GM12801 (cell line): ENCODE results near the gene OR5T3.

Experiments
- TF ChIP-seq, protein P1 (sequence below): IDR thresholded peaks from one replicate; pipeline ENCODE4 v1.5.1; 2011; ENCODE audit warnings: control low read depth; ENCODE audit not compliant: insufficient read length; ENCODE audit errors: extremely low read depth

The OR5T3 gene

DNA sequence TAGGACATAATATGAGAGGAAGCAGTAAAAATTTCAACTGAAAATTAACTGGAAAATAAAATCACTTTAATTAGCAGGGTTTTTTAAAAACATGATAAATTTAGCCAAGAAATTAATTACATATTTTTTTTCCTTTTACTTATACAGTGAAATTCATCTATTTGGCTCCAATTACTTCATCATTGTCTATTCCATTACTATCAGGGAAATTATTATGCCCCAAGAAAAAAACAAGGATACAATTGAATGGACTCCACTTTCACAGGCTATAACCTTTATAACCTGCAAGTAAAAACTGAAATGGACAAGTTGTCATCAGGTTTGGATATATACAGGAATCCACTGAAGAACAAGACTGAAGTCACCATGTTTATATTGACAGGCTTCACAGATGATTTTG lies at the start of gene OR5T3:
Gene OR5T3 (plus strand): TSS at position 301 of the 400 bp plus-strand sequence. CDS start 0 bp downstream, at position 301.
- TF ChIP-seq, protein P1, sequence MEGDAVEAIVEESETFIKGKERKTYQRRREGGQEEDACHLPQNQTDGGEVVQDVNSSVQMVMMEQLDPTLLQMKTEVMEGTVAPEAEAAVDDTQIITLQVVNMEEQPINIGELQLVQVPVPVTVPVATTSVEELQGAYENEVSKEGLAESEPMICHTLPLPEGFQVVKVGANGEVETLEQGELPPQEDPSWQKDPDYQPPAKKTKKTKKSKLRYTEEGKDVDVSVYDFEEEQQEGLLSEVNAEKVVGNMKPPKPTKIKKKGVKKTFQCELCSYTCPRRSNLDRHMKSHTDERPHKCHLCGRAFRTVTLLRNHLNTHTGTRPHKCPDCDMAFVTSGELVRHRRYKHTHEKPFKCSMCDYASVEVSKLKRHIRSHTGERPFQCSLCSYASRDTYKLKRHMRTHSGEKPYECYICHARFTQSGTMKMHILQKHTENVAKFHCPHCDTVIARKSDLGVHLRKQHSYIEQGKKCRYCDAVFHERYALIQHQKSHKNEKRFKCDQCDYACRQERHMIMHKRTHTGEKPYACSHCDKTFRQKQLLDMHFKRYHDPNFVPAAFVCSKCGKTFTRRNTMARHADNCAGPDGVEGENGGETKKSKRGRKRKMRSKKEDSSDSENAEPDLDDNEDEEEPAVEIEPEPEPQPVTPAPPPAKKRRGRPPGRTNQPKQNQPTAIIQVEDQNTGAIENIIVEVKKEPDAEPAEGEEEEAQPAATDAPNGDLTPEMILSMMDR: no peak

GRCh38 chr11:56207790-56208189 lies 44.3 kb upstream of the OR5T3 start:
- TF ChIP-seq, protein P1: no peak

DNA sequence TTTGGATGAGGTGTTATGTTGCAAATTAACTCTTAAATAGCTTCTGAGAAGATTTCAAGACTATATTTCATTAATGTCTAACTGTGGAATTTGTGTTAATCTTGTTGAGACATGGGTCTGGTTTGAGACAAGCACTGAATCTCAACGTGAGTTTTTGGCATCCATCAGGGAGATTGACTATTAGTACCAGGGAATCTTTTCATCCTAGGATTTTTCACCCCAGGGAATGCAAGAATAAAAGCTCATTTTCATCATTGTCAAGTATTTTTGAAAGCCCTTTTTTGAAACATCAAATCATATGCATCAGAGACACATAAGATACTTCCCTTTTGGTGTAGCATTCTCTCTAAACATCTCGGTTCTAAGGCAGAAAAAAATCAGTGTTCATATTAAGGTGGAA lies 37.5 kb upstream of the OR5T3 start:
- TF ChIP-seq, protein P1: no peak

GRCh38 chr11:56234155-56234554 lies 17.9 kb upstream of the OR5T3 start, which contains the start of gene OR5T2:
OR5T2 (minus strand) TSS chr11:56234255; CDS start chr11:56233062, 1,193 bp downstream.
- TF ChIP-seq, protein P1: no peak

DNA sequence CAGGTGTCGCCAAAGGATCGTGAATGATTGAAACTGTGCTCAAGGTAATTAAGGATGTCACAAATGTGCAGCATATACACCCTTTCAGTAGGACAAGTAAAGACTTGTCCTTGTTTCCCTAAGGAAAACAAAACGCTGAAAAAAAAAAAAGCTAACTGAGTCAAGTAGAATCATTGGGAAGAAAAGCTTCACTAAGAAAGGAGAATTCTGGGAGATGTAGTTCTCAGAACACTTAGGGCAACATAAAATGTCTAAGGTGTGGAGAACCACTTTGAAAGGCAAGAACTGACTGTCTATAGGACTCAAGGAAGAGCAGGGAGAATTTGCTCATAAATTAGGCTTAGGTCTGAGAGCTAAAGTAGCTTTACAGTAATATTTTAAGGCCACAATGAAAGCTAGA lies 19.0 kb downstream of the OR5T3 start:
- TF ChIP-seq, protein P1: no peak

- TF ChIP-seq, protein P1: no peak
Measured at GRCh38 chr11:56273854-56274253, 21.8 kb downstream of the OR5T3 start, which contains the start of gene OR5T1. OR5T1 (plus strand) TSS chr11:56274154; CDS start chr11:56275639, 1,485 bp downstream.

DNA sequence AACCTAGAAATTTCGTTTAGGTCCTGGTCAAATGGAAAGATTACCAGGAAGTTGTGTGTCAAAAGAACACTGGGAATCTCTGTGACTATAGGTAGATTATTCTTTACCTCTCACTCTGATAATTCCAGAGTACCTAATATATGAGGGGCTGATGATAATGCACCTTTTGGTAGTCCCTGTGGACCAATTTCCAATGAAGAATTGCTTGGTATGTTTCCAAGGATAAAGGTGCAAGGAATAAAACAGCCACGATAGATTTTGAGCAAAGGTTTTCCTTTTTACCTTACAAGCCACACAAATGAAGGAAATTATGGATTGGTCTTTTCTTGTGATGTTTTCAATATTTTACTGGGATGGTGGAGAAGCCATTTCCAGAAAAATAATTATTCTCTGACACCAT lies 40.1 kb downstream of the OR5T3 start, which contains the start of gene OR8H1:
Gene OR8H1 (minus strand): TSS at position 101 of the 400 bp plus-strand sequence. CDS start 1,192 bp downstream, outside the sequence.
- TF ChIP-seq, protein P1: no peak
